GM12878 (cell line): Measurements from ENCODE around the gene CDH4. TPM values are rescaled to one million over a fixed set of nuclear protein-coding genes. Genes with fewer than 3 reads are reported as not detected.

Experiments used
- ATAC-seq: fragments of 200-7000 bp; cut with Tn5 transposase; 3 replicates; pipeline ENCODE4 v1.9.1; 2020; ENCODE audit warnings: mild to moderate bottlenecking, moderate library complexity
- BruUV-seq: library from RNA; stranded (reverse); fragments of 400-500 nt; replicated peaks from 2 replicates; lab custom pipeline; 2021; lab: Mats Ljungman, UMichigan
- CTCF ChIA-PET: fragments of 300-600 bp; sonication (Branson Sonifier 250); formaldehyde crosslinking; extraction: SDS; loops from one replicate; lab custom pipeline; 2021; ENCODE audit warnings: inconsistent platforms; lab: Yijun Ruan, JAX
- POLR2A ChIA-PET: fragments of 350-600 bp; formaldehyde crosslinking; extraction: SDS; loops from one replicate; lab custom pipeline; 2021; ENCODE audit warnings: inconsistent platforms; lab: Charles Lee
- RAD21 ChIA-PET: fragments of 300-600 bp; sonication (Branson Sonifier 250); formaldehyde crosslinking; loops from one replicate; lab custom pipeline; 2023; ENCODE audit warnings: antibody characterized with exemption; ENCODE audit not compliant: unreplicated experiment; lab: Charles Lee
- SMC1A ChIA-PET: fragments of 300-600 bp; sonication (Branson Sonifier 250); formaldehyde crosslinking; loops from one replicate; lab custom pipeline; 2023; ENCODE audit not compliant: unreplicated experiment, uncharacterized antibody; lab: Charles Lee
- DNase-seq: peaks from one replicate; pipeline ENCODE4 v3.0.0-alpha.2; 2011; ENCODE audit warnings: low read depth, low spot score
- FAIRE-seq: peaks from 3 replicates; lab custom pipeline; 2011; peaks lifted over from hg19 to GRCh38; lab: Jason Lieb, UNC
- H2AFZ ChIP-seq: 2 replicates; pipeline ENCODE4 v1.6.0; 2011; ENCODE audit warnings: low read depth, low read length, control low read depth; ENCODE audit not compliant: control insufficient read depth
- H3K27ac ChIP-seq: 2 replicates; pipeline ENCODE4 v1.5.1; 2011; ENCODE audit warnings: control low read depth; ENCODE audit not compliant: control insufficient read depth, insufficient read depth
- H3K27me3 ChIP-seq, 2 experiments: replicated peaks in 1 of 2; 2 replicates each; pipeline versions ENCODE4 v1.6.0 to v1.6.1; 2011; ENCODE audit warnings: low read length in 1 of 2; ENCODE audit not compliant: control insufficient read depth in 2 of 2, insufficient read depth in 2 of 2
- H3K36me3 ChIP-seq, 2 experiments: 2 replicates each; pipeline ENCODE4 v1.5.1; 2011; ENCODE audit warnings: low read length in 1 of 2; ENCODE audit not compliant: control insufficient read depth in 2 of 2, insufficient read depth in 2 of 2
- H3K4me1 ChIP-seq: 2 replicates; pipeline ENCODE4 v1.6.1; 2011; ENCODE audit warnings: mild to moderate bottlenecking, low read length, moderate library complexity, mixed read lengths; ENCODE audit not compliant: control insufficient read depth, insufficient read depth
- H3K4me2 ChIP-seq: 2 replicates; pipeline ENCODE4 v1.6.0; 2011; ENCODE audit warnings: control low read depth; ENCODE audit not compliant: control insufficient read depth, insufficient read depth
- H3K4me3 ChIP-seq: fragments of 200-600 bp; sonication (generic); 2 replicates; pipeline ENCODE4 v1.5.1; 2016
- H3K79me2 ChIP-seq: 2 replicates; pipeline ENCODE4 v1.6.0; 2011; ENCODE audit warnings: low read length; ENCODE audit not compliant: control insufficient read depth, insufficient read depth
- H3K9ac ChIP-seq: 2 replicates; pipeline ENCODE4 v1.8.0; 2011; ENCODE audit warnings: low read length, control low read depth, mixed read lengths; ENCODE audit not compliant: control insufficient read depth, insufficient read depth
- H3K9me3 ChIP-seq: replicated peaks from 3 replicates; pipeline ENCODE4 v1.5.1; 2011; ENCODE audit warnings: mild to moderate bottlenecking, low read length; ENCODE audit not compliant: control insufficient read depth, insufficient read depth
- H4K20me1 ChIP-seq: 2 replicates; pipeline ENCODE4 v1.6.0; 2011; ENCODE audit not compliant: control insufficient read depth, insufficient read depth
- CBX5 ChIP-seq: sonication (generic); IDR thresholded peaks from 2 replicates; pipeline ENCODE4 v1.6.1; 2016; ENCODE audit warnings: low read depth, moderate library complexity, mild to moderate bottlenecking, inconsistent platforms
- RCOR1 ChIP-seq: conservative IDR thresholded peaks from 2 replicates; pipeline ENCODE4 v1.6.1; 2012; ENCODE audit warnings: low read depth, low read length, improper control_type of control experiment
- ZNF274 ChIP-seq: IDR thresholded peaks from one replicate; pipeline ENCODE4 v1.8.0; 2011; ENCODE audit not compliant: insufficient read length, insufficient read depth
- ZZZ3 ChIP-seq: IDR thresholded peaks from 2 replicates; pipeline ENCODE4 v1.6.1; 2011; ENCODE audit warnings: low read depth; ENCODE audit not compliant: control insufficient read depth, insufficient read length
- WGBS: methylation state at CpG from one replicate; pipeline ENCODE4 v1.1.6; 2016; ENCODE audit warnings: low lambda C conversion rate; ENCODE audit not compliant: insufficient replicate concordance, insufficient coverage; ENCODE audit errors: missing lambda C conversion rate; 5-methylcytosine and 5-hydroxymethylcytosine counted together
- in situ Hi-C: fragments of 300-500 bp; cut with MboI; formaldehyde crosslinking; loops from 9 replicates; pipeline ENCODE4 v1.14.3; 2018; ENCODE audit warnings: mixed read lengths
- intact Hi-C: fragments of 100-400 bp; cut with micrococcal nuclease; formaldehyde crosslinking; loops from one replicate; pipeline ENCODE4 v1.14.2; 2022; ENCODE audit not compliant: unreplicated experiment
- polyA plus RNA-seq, 11 experiments: library from polyadenylated mRNA; depleted of rRNA in 4 of 11; unstranded in 6 of 11; stranded (reverse) in 5 of 11; fragments of >200 nt; fragmentation: Nextera tagmentation in 4 of 11; fragmentation: Illumina TruSeq in 1 of 11; extraction: Ambion mirVana in 4 of 11; extraction: Trizol in 1 of 11; gene quantifications; 1 replicate in 1 of 11; 2 replicates in 10 of 11; pipeline versions ENCODE4 v1.2.1 to v1.2.3, GENCODE V29; 2011 to 2016; ENCODE audit warnings: inconsistent platforms in 2 of 11, missing spikeins in 2 of 11, low read depth in 1 of 11
- total RNA-seq, 4 experiments: library from RNA; depleted of rRNA in 3 of 4; stranded (reverse); fragments of >200 nt in 3 of 4; fragmentation: Illumina TruSeq in 1 of 4; extraction: Trizol in 1 of 4; gene quantifications; 2 replicates each; pipeline versions ENCODE4 v1.2.1 to v1.2.3, GENCODE V29; 2013 to 2021
- TF ChIP-seq, protein P1 (sequence below): fragments of 450-650 bp; IDR thresholded peaks from 2 replicates; pipeline ENCODE4 v1.6.1; 2017; ENCODE audit warnings: antibody characterized with exemption, mild to moderate bottlenecking, moderate library complexity
- TF ChIP-seq, protein P2 (sequence below): fragments of 450-650 bp; IDR thresholded peaks from 2 replicates; pipeline ENCODE4 v1.6.1; 2014; ENCODE audit warnings: mild to moderate bottlenecking
- TF ChIP-seq, protein P3 (sequence below): IDR thresholded peaks from 2 replicates; pipeline ENCODE4 v1.6.1; 2012; ENCODE audit warnings: low read depth, low read length, improper control_type of control experiment
- TF ChIP-seq, protein P4 (sequence below): fragments of 450-650 bp; IDR thresholded peaks from 2 replicates; pipeline ENCODE4 v1.6.1; 2017; ENCODE audit warnings: low read depth, mild to moderate bottlenecking, moderate library complexity
- TF ChIP-seq, protein P5 (sequence below): fragments of 450-650 bp; IDR thresholded peaks from 2 replicates; pipeline ENCODE4 v1.6.1; 2018; ENCODE audit warnings: mild to moderate bottlenecking, low read depth, moderate library complexity; ENCODE audit not compliant: partially characterized antibody

CDH4 gene
- total and polyA plus RNA-seq, 10 of the 15 experiments (the other 5 are each of a cell fraction or from before 2014, with no cell fraction given), result not detected

DNA sequence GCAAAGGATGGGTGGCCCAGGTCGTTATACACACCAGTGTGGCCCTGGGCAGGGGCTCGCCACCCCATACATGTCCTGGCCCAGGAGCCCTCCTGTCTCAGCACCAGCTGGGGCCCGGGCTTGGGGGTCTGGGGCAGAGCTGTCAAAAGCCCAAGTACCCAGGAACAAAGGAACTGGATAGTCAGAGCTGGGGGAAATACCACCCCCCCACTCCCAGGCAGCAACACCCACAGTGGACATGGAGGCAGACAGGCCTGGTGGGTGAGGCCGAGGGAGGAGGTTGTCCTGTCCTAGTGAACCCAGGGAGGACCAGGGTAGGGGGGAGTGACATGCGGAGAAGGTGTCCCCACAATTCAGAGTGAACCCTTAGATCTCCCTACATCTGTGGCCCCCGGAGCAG lies 406.5 kb downstream of the CDH4 start:
- ChIA-PET POLR2A (no interaction called here), SMC1A (no interaction called here), RAD21 (no interaction called here), CTCF (no interaction called here)
- DNase-seq (no peak), ATAC-seq (no peak), FAIRE-seq (no peak)
- Histone ChIP-seq H3K27me3 (no peaks in the 10 kb centered on the region), H3K79me2 (no peaks in the 10 kb centered on the region), H4K20me1 (no peaks in the 10 kb centered on the region), H3K4me2 (no peak overlapping the region), H3K27ac (no peak overlapping the region), H3K9me3 (no peaks in the 10 kb centered on the region), H3K4me1 (no peaks in the 10 kb centered on the region), H3K9ac (no peak overlapping the region), H3K4me3 (no peak overlapping the region), H2AFZ (no peak overlapping the region), H3K36me3 (no peaks in the 10 kb centered on the region)
- in situ Hi-C loops (no loop called here), intact Hi-C loops (no loop called here)
- 22% methylated on average over 6 of the region's 6 CpGs for WGBS
- no TSS peak for BruUV-seq
- TF ChIP-seq, protein P1, sequence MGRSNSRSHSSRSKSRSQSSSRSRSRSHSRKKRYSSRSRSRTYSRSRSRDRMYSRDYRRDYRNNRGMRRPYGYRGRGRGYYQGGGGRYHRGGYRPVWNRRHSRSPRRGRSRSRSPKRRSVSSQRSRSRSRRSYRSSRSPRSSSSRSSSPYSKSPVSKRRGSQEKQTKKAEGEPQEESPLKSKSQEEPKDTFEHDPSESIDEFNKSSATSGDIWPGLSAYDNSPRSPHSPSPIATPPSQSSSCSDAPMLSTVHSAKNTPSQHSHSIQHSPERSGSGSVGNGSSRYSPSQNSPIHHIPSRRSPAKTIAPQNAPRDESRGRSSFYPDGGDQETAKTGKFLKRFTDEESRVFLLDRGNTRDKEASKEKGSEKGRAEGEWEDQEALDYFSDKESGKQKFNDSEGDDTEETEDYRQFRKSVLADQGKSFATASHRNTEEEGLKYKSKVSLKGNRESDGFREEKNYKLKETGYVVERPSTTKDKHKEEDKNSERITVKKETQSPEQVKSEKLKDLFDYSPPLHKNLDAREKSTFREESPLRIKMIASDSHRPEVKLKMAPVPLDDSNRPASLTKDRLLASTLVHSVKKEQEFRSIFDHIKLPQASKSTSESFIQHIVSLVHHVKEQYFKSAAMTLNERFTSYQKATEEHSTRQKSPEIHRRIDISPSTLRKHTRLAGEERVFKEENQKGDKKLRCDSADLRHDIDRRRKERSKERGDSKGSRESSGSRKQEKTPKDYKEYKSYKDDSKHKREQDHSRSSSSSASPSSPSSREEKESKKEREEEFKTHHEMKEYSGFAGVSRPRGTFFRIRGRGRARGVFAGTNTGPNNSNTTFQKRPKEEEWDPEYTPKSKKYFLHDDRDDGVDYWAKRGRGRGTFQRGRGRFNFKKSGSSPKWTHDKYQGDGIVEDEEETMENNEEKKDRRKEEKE, result no peak
- TF ChIP-seq, protein P2, sequence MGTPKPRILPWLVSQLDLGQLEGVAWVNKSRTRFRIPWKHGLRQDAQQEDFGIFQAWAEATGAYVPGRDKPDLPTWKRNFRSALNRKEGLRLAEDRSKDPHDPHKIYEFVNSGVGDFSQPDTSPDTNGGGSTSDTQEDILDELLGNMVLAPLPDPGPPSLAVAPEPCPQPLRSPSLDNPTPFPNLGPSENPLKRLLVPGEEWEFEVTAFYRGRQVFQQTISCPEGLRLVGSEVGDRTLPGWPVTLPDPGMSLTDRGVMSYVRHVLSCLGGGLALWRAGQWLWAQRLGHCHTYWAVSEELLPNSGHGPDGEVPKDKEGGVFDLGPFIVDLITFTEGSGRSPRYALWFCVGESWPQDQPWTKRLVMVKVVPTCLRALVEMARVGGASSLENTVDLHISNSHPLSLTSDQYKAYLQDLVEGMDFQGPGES, result no peak
- TF ChIP-seq ZZZ3 (no peak), RCOR1 (no peak), CBX5 (no peak), ZNF274 (no peak)
- TF ChIP-seq, protein P3, sequence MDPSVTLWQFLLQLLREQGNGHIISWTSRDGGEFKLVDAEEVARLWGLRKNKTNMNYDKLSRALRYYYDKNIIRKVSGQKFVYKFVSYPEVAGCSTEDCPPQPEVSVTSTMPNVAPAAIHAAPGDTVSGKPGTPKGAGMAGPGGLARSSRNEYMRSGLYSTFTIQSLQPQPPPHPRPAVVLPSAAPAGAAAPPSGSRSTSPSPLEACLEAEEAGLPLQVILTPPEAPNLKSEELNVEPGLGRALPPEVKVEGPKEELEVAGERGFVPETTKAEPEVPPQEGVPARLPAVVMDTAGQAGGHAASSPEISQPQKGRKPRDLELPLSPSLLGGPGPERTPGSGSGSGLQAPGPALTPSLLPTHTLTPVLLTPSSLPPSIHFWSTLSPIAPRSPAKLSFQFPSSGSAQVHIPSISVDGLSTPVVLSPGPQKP, result no peak
- TF ChIP-seq, protein P4, sequence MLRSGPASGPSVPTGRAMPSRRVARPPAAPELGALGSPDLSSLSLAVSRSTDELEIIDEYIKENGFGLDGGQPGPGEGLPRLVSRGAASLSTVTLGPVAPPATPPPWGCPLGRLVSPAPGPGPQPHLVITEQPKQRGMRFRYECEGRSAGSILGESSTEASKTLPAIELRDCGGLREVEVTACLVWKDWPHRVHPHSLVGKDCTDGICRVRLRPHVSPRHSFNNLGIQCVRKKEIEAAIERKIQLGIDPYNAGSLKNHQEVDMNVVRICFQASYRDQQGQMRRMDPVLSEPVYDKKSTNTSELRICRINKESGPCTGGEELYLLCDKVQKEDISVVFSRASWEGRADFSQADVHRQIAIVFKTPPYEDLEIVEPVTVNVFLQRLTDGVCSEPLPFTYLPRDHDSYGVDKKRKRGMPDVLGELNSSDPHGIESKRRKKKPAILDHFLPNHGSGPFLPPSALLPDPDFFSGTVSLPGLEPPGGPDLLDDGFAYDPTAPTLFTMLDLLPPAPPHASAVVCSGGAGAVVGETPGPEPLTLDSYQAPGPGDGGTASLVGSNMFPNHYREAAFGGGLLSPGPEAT, result no peak
- TF ChIP-seq, protein P5, sequence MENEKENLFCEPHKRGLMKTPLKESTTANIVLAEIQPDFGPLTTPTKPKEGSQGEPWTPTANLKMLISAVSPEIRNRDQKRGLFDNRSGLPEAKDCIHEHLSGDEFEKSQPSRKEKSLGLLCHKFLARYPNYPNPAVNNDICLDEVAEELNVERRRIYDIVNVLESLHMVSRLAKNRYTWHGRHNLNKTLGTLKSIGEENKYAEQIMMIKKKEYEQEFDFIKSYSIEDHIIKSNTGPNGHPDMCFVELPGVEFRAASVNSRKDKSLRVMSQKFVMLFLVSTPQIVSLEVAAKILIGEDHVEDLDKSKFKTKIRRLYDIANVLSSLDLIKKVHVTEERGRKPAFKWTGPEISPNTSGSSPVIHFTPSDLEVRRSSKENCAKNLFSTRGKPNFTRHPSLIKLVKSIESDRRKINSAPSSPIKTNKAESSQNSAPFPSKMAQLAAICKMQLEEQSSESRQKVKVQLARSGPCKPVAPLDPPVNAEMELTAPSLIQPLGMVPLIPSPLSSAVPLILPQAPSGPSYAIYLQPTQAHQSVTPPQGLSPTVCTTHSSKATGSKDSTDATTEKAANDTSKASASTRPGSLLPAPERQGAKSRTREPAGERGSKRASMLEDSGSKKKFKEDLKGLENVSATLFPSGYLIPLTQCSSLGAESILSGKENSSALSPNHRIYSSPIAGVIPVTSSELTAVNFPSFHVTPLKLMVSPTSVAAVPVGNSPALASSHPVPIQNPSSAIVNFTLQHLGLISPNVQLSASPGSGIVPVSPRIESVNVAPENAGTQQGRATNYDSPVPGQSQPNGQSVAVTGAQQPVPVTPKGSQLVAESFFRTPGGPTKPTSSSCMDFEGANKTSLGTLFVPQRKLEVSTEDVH, result no peak
